Measurements from ENCODE around the gene RASSF5. TPM values are rescaled to one million over a fixed set of nuclear protein-coding genes. Genes with fewer than 3 reads are reported as not detected.
A peak's percentile ranks its signal among the peaks of the same experiment; 100 is the strongest.

Gene RASSF5
- total RNA-seq, 1 experiment from 2014 or later: 0.75 TPM

GRCh38 chr1:206469933-206470691 lies 37.2 kb upstream of the RASSF5 start, which contains the start of gene IKBKE:
Gene IKBKE (plus strand): TSS chr1:206470476. CDS start chr1:206473228, 2,752 bp downstream.
- H3K27ac ChIP-seq (ENCODE audit: low read depth, low read length, poor library complexity, severe bottlenecking): peak within 1 kb of the TSS; percentile 42
- TF ChIP-seq EZH2 (IDR thresholded peaks at IDR 0.05; ENCODE audit: borderline replicate concordance, low read depth, low read length, poor library complexity, severe bottlenecking) (no peak), CTCF (conservative IDR thresholded peaks at IDR 0.05; ENCODE audit: low read depth, low read length) (peak; percentile 43)
- peaks cover 33% of the 10 kb centered on the region for H3K4me1 ChIP-seq (ENCODE audit: insufficient read depth, low read length, poor library complexity, severe bottlenecking)
- ChIA-PET POLR2A (ENCODE audit: low non-redundant PET) (interaction anchor here (0.5 to 0.6 kb wide), 2 partner anchors 20 to 142 kb away, joined by 3 to 34 read pairs; partner anchors contain the start of gene EIF2D), CTCF (interaction anchor here (1.2 to 2.2 kb wide), 2 partner anchors 9 to 10 kb away, joined by 3 to 15 read pairs; no protein-coding TSS in a partner anchor)
- peak; percentile 71 for DNase-seq (ENCODE audit: low spot score)
- no peaks in the 10 kb centered on the region for H3K9me3 ChIP-seq (ENCODE audit: low read depth, low read length, poor library complexity, severe bottlenecking)
- no TSS peak for BruUV-seq (replicated peaks)
- H3K27me3 ChIP-seq (replicated peaks; ENCODE audit: insufficient read depth, low read depth, low read length, poor library complexity): no peaks in the 10 kb centered on the region
- no peaks in the 10 kb centered on the region for H3K36me3 ChIP-seq (ENCODE audit: insufficient read depth, low read length, poor library complexity, severe bottlenecking)
- peak within 1 kb of the TSS; percentile 47 for H3K4me3 ChIP-seq (ENCODE audit: low read depth, low read length, poor library complexity, severe bottlenecking)
- intact Hi-C loops (cut with micrococcal nuclease; ENCODE audit: unreplicated experiment): loop anchor here (10.0 kb wide), 1 partner anchor 515 kb away; no protein-coding TSS in a partner anchor

DNA sequence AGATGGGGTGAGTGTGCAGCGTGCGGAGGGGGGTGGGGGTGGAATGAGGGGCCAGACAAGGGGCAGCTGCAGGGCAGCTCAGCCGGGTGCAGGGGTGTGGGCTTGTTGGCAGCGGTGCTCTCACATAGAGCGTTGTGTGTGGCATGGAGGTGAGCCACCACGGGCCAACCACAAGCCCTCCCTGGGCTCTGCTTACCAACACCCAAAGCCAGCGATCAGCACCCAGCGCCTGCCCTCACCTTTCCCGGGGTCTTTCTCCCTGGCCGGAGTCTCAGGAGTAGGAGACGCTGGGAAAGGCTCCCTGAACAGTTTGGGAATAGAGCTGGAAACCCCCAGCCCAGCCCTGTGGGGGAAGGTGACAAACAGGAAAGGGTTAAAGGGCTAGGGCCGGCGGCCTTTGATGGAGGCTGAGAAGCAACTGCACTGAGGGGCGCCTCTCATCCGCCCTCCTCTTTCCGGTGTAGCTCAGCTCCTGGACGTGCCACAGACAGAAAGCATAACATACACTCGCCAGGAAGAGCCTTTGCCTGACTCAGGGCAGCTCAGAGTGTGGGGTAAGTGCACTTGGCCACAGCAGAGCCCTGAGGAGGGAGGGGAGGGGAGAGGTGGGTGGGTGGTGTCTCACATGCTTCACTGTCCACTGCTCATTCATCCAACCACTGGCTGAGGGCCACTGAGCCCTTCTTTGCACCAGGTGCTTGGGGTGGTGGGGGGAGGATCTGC lies 36.5 kb upstream of the RASSF5 start:
- ChIA-PET POLR2A (ENCODE audit: low non-redundant PET) (no interaction called here), CTCF (interaction anchor here (2.2 kb wide), 1 partner anchor 8 kb away, joined by 15 read pairs; no protein-coding TSS in a partner anchor)
- no TSS peak for BruUV-seq (replicated peaks)
- Histone ChIP-seq H3K27ac (ENCODE audit: low read depth, low read length, poor library complexity, severe bottlenecking) (peak overlapping the region; percentile 42), H3K9me3 (ENCODE audit: low read depth, low read length, poor library complexity, severe bottlenecking) (no peaks in the 10 kb centered on the region), H3K4me1 (ENCODE audit: insufficient read depth, low read length, poor library complexity, severe bottlenecking) (peaks cover 33% of the 10 kb centered on the region), H3K27me3 (replicated peaks; ENCODE audit: insufficient read depth, low read depth, low read length, poor library complexity) (no peaks in the 10 kb centered on the region), H3K4me3 (ENCODE audit: low read depth, low read length, poor library complexity, severe bottlenecking) (peak overlapping the region; percentile 47), H3K36me3 (ENCODE audit: insufficient read depth, low read length, poor library complexity, severe bottlenecking) (no peaks in the 10 kb centered on the region)
- intact Hi-C loops (cut with micrococcal nuclease; ENCODE audit: unreplicated experiment): loop anchor here (10.0 kb wide), 1 partner anchor 514 kb away; no protein-coding TSS in a partner anchor
- DNase-seq (ENCODE audit: low spot score): no peak
- TF ChIP-seq CTCF (conservative IDR thresholded peaks at IDR 0.05; ENCODE audit: low read depth, low read length): 0 out of 2 replicates have a peak, but pooled peaks have one; percentile 4
- TF ChIP-seq EZH2 (IDR thresholded peaks at IDR 0.05; ENCODE audit: borderline replicate concordance, low read depth, low read length, poor library complexity, severe bottlenecking): no peak

DNA sequence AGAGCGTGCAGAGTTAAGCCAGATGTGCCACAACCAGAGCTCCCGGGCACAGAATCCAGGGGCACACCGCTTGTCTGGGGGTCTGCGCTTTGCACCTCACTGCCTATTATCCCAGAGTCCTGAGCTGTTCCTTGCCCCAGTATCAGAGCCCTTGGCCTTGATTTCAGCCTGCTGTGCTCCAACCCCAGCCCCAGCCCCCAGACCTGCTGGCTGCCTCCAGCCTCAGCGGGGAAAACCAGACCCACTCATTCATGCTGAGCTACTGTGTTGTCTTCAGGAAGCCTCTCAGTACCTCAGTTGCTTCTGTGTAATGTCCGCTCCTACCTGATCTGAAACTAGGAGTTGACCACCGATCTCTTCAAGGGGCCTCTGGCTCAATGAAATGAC lies 35.9 kb upstream of the RASSF5 start:
- no peak overlapping the region for H3K4me3 ChIP-seq (ENCODE audit: low read depth, low read length, poor library complexity, severe bottlenecking)
- CTCF ChIA-PET: interaction anchor here (2.2 kb wide), 1 partner anchor 8 kb away, joined by 15 read pairs; no protein-coding TSS in a partner anchor
- intact Hi-C loops (cut with micrococcal nuclease; ENCODE audit: unreplicated experiment): loop anchor here (10.0 kb wide), 1 partner anchor 513 kb away; no protein-coding TSS in a partner anchor
- no peaks in the 10 kb centered on the region for H3K9me3 ChIP-seq (ENCODE audit: low read depth, low read length, poor library complexity, severe bottlenecking)
- POLR2A ChIA-PET (ENCODE audit: low non-redundant PET): no interaction called here
- H3K27me3 ChIP-seq (replicated peaks; ENCODE audit: insufficient read depth, low read depth, low read length, poor library complexity): no peaks in the 10 kb centered on the region
- DNase-seq (ENCODE audit: low spot score): no peak
- peaks cover 33% of the 10 kb centered on the region for H3K4me1 ChIP-seq (ENCODE audit: insufficient read depth, low read length, poor library complexity, severe bottlenecking)
- TF ChIP-seq EZH2 (IDR thresholded peaks at IDR 0.05; ENCODE audit: borderline replicate concordance, low read depth, low read length, poor library complexity, severe bottlenecking) (no peak), CTCF (conservative IDR thresholded peaks at IDR 0.05; ENCODE audit: low read depth, low read length) (no peak)
- H3K36me3 ChIP-seq (ENCODE audit: insufficient read depth, low read length, poor library complexity, severe bottlenecking): no peaks in the 10 kb centered on the region
- BruUV-seq (replicated peaks): no TSS peak
- no peak overlapping the region for H3K27ac ChIP-seq (ENCODE audit: low read depth, low read length, poor library complexity, severe bottlenecking)

All from A673 (cell line).